GM10248 (cell line): ENCODE data around the gene PDE4B.

Experiments used
- CTCF ChIA-PET: fragments of 300-600 bp; sonication (Branson Sonifier 250); formaldehyde crosslinking; extraction: SDS; loops from one replicate; lab custom pipeline; 2021; ENCODE audit warnings: antibody characterized with exemption; lab: Yijun Ruan, JAX
- POLR2A ChIA-PET: fragments of 350-650 bp; sonication (Branson Sonifier 250); formaldehyde crosslinking; extraction: SDS; loops from one replicate; lab custom pipeline; 2020; ENCODE audit warnings: antibody characterized with exemption; lab: Yijun Ruan, JAX
- DNase-seq: peaks from one replicate; pipeline ENCODE4 v3.0.0; 2012; ENCODE audit errors: extremely low spot score
- CTCF ChIP-seq: IDR thresholded peaks from 2 replicates; pipeline ENCODE4 v1.5.1; 2012; ENCODE audit warnings: mild to moderate bottlenecking, low read depth; ENCODE audit errors: extremely low read depth, missing control alignments, control extremely low read depth

Gene PDE4B

GRCh38 chr1:66341446-66342089, 548.9 kb downstream of the PDE4B start:
- TF ChIP-seq CTCF: no peak
- ChIA-PET POLR2A (interaction anchor here (0.7 to 0.9 kb wide), 2 partner anchors 9 to 11 kb away, joined by 3 read pairs; no protein-coding TSS in a partner anchor), CTCF (interaction anchor here (1.1 to 7.0 kb wide), 8 partner anchors 7 to 104 kb away, joined by 3 to 62 read pairs (median 9); no protein-coding TSS in a partner anchor)
- DNase-seq: no peak

- ChIA-PET POLR2A (interaction anchor here (0.6 kb wide), 2 partner anchors 9 to 644 kb away, joined by 3 to 5 read pairs; no protein-coding TSS in a partner anchor), CTCF (interaction anchor here (1.1 to 7.0 kb wide), 14 partner anchors 8 to 103 kb away, joined by 3 to 62 read pairs (median 6); no protein-coding TSS in a partner anchor)
- TF ChIP-seq CTCF: no peak
- DNase-seq: no peak
Measured at GRCh38 chr1:66342707-66343106, 550.0 kb downstream of the PDE4B start.

GRCh38 chr1:66343569-66344325, 551.1 kb downstream of the PDE4B start:
- ChIA-PET CTCF (interaction anchor here (0.9 to 7.0 kb wide), 16 partner anchors 9 to 102 kb away, joined by 3 to 62 read pairs (median 6); no protein-coding TSS in a partner anchor), POLR2A (no interaction called here)
- TF ChIP-seq CTCF: no peak
- no peak for DNase-seq

- DNase-seq: no peak
- CTCF ChIA-PET: interaction anchor here (0.9 to 7.0 kb wide), 12 partner anchors 11 to 104 kb away, joined by 3 to 62 read pairs (median 4); no protein-coding TSS in a partner anchor
- POLR2A ChIA-PET: no interaction called here
- TF ChIP-seq CTCF: no peak
Measured at GRCh38 chr1:66346057-66346795, 553.5 kb downstream of the PDE4B start.

GRCh38 chr1:66346873-66347272, 554.2 kb downstream of the PDE4B start:
- DNase-seq: no peak
- no peak for TF ChIP-seq CTCF
- CTCF ChIA-PET: interaction anchor here (0.7 to 7.0 kb wide), 15 partner anchors 10 to 105 kb away, joined by 3 to 62 read pairs (median 3); no protein-coding TSS in a partner anchor
- POLR2A ChIA-PET: no interaction called here

GRCh38 chr1:66348776-66349175, 556.1 kb downstream of the PDE4B start:
- CTCF ChIA-PET: interaction anchor here (1.7 to 5.7 kb wide), 5 partner anchors 10 to 98 kb away, joined by 6 to 40 read pairs (median 19); no protein-coding TSS in a partner anchor
- POLR2A ChIA-PET: no interaction called here
- DNase-seq: no peak
- TF ChIP-seq CTCF: no peak
